HG02678 (cell line): ENCODE measurements around the gene HAX1.

Source experiments
- ATAC-seq: cut with Tn5 transposase; IDR thresholded peaks from one replicate; pipeline ENCODE4 v1.9.1; 2021; ENCODE audit warnings: mild to moderate bottlenecking, moderate library complexity; ENCODE audit not compliant: unreplicated experiment

The HAX1 gene

GRCh38 chr1:154324669-154325582 is 52.5 kb downstream of the HAX1 start, which contains the start of gene ATP8B2:
Gene ATP8B2 (plus strand): TSS chr1:154325525. CDS start chr1:154328142, 2,617 bp downstream.
- ATAC-seq, result peak; percentile 54
